WTC11 (cell line): ENCODE results near the gene MARCHF4.

Experiments used
- ARID4B ChIP-seq: sonication (generic); formaldehyde crosslinking; IDR thresholded peaks from 2 replicates; pipeline ENCODE4 v1.8.0; 2023; ENCODE audit warnings: missing genetic modification reagents, mild to moderate bottlenecking, borderline replicate concordance
- CDX4 ChIP-seq: fragments of 250-450 bp; sonication (Bioruptor Pico); IDR thresholded peaks from 2 replicates; pipeline ENCODE4 v1.9.0; 2021; ENCODE audit warnings: moderate library complexity, mild to moderate bottlenecking, inconsistent platforms, borderline replicate concordance
- CTCF ChIP-seq: fragments of 200-600 bp; IDR thresholded peaks from 2 replicates; pipeline ENCODE4 v1.8.0; 2022; ENCODE audit warnings: antibody characterized with exemption
- E2F5 ChIP-seq: sonication (generic); formaldehyde crosslinking; IDR thresholded peaks from 2 replicates; pipeline ENCODE4 v1.8.1; 2022; ENCODE audit warnings: mild to moderate bottlenecking, moderate library complexity, missing genetic modification reagents
- GTF2I ChIP-seq: fragments of 250-450 bp; sonication (Bioruptor Pico); conservative IDR thresholded peaks from 2 replicates; pipeline ENCODE4 v1.4.0; 2021; ENCODE audit warnings: mild to moderate bottlenecking
- MAX ChIP-seq: sonication (generic); formaldehyde crosslinking; IDR thresholded peaks from 2 replicates; pipeline ENCODE4 v1.8.0; 2022; ENCODE audit warnings: mild to moderate bottlenecking, missing genetic modification reagents
- RELA ChIP-seq: sonication (generic); formaldehyde crosslinking; IDR thresholded peaks from 2 replicates; pipeline ENCODE4 v1.8.1; 2022; ENCODE audit warnings: missing genetic modification reagents, mild to moderate bottlenecking, borderline replicate concordance
- ZBTB43 ChIP-seq: sonication (generic); formaldehyde crosslinking; IDR thresholded peaks from 2 replicates; pipeline ENCODE4 v1.8.1; 2023; ENCODE audit warnings: mild to moderate bottlenecking, missing genetic modification reagents
- ZNF138 ChIP-seq: sonication (generic); formaldehyde crosslinking; conservative IDR thresholded peaks from 2 replicates; pipeline ENCODE4 v1.8.1; 2022; ENCODE audit warnings: mild to moderate bottlenecking, moderate library complexity, missing genetic modification reagents
- ZNF671 ChIP-seq: fragments of 250-450 bp; sonication (Bioruptor Pico); IDR thresholded peaks from 2 replicates; pipeline ENCODE4 v1.8.0; 2021; ENCODE audit warnings: mild to moderate bottlenecking

GRCh38 chr2:216344206-216344949, 27.9 kb downstream of the MARCHF4 start:
- TF ChIP-seq CDX4 (CRISPR knock-in tag), result no peak
- TF ChIP-seq CTCF, result no peak
- no peak for TF ChIP-seq ARID4B (CRISPR knock-in tag)
- TF ChIP-seq ZNF138 (CRISPR knock-in tag), result no peak
- TF ChIP-seq MAX (CRISPR knock-in tag), result no peak
- no peak for TF ChIP-seq ZBTB43 (CRISPR knock-in tag)
- TF ChIP-seq E2F5 (CRISPR knock-in tag), result no peak
- TF ChIP-seq RELA, result no peak
- no peak for TF ChIP-seq ZNF671 (CRISPR knock-in tag)
- TF ChIP-seq GTF2I (CRISPR knock-in tag), result no peak
